HAP-1 (cell line): Measurements from ENCODE around the gene CD84.
"Not testable (repeated sequence)": the region's sequence is repeated elsewhere in the genome, so short reads cannot be mapped to it uniquely, and the experiment has no call there.

Source experiments
- DNase-seq, 2 experiments: peaks; one replicate each; pipeline ENCODE4 v3.0.0-alpha.2; 2016 to 2020; ENCODE audit warnings: low spot score in 2 of 2
- H3K27me3 ChIP-seq: fragments of 250-450 bp; sonication (Bioruptor Pico); 2 replicates; pipeline ENCODE4 v1.5.1; 2020; ENCODE audit warnings: low read depth, mild to moderate bottlenecking, moderate library complexity
- H3K36me3 ChIP-seq: fragments of 250-450 bp; sonication (Bioruptor Pico); replicated peaks from 2 replicates; pipeline ENCODE4 v1.5.1; 2020; ENCODE audit warnings: mild to moderate bottlenecking
- H3K4me1 ChIP-seq: fragments of 250-450 bp; sonication (Bioruptor Pico); 2 replicates; pipeline ENCODE4 v1.5.1; 2020; ENCODE audit warnings: mild to moderate bottlenecking
- H3K4me3 ChIP-seq: fragments of 250-450 bp; sonication (Bioruptor Pico); 2 replicates; pipeline ENCODE4 v1.5.1; 2020; ENCODE audit warnings: mild to moderate bottlenecking, moderate library complexity
- H3K9me3 ChIP-seq: fragments of 250-450 bp; sonication (Bioruptor Pico); 2 replicates; pipeline ENCODE4 v1.5.1; 2020; ENCODE audit warnings: mild to moderate bottlenecking, moderate library complexity
- in situ Hi-C: fragments of 300-500 bp; cut with MboI; formaldehyde crosslinking; loops from 3 replicates; pipeline ENCODE4 v1.14.3; 2020; ENCODE audit warnings: low sequenced_read_pairs, inconsistent platforms, mixed read lengths

CD84 gene

GRCh38 chr1:160538985-160539651 lies 40.2 kb downstream of the CD84 start:
- no peaks in the 10 kb centered on the region for H3K36me3 ChIP-seq
- H3K9me3 ChIP-seq = no peaks in the 10 kb centered on the region
- no peak for DNase-seq
- no peaks in the 10 kb centered on the region for H3K27me3 ChIP-seq
- H3K4me1 ChIP-seq = no peaks in the 10 kb centered on the region
- in situ Hi-C loops = no loop called here
- H3K4me3 ChIP-seq = no peak overlapping the region

GRCh38 chr1:160537714-160538665 lies 41.3 kb downstream of the CD84 start:
- H3K9me3 ChIP-seq = no peaks in the 10 kb centered on the region

DNA sequence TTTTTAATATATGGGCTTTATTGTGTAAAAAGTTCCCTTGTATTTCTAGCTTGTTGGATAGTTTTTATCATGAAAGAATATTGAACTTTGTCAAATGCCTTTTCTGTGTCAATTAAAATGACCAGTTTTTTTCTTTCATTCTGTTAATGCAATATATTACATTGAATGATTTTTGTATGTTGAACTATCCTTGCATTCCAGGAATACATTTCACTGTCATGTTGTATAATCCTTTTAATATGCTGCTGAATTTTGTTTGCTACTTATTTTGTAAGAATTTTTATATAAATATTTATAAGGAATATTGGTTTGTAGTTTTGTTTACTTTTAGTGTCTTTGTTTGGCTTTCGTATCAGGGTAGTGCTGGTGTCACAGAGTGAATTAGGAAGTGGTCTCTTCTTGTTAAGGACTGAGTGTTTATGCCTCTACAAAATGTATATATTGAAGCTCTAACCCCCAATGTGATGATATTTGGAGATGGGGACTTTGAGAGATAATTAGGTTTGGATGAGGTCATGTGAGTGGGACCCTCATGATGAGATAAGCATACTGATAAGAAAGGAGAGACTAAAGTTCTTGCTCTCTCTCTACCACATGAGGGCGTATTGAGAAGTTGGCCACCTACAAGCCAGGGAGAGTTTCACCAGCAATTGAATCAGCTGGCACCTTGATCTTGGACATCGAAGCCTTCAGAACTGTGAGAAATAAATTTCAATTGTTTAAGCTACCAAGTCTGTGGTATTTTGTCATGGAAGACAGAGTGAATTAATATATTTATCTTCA lies 44.3 kb downstream of the CD84 start:
- DNase-seq = no peak
- Histone ChIP-seq H3K4me3 (no peak overlapping the region), H3K36me3 (no peaks in the 10 kb centered on the region), H3K9me3 (no peaks in the 10 kb centered on the region), H3K27me3 (no peaks in the 10 kb centered on the region), H3K4me1 (no peaks in the 10 kb centered on the region)
- in situ Hi-C loops = no loop called here

More at GRCh38 chr1:160537714-160538665, 41.3 kb downstream of the CD84 start:
- Histone ChIP-seq H3K4me3 (no peak overlapping the region), H3K27me3 (no peaks in the 10 kb centered on the region), H3K36me3 (no peaks in the 10 kb centered on the region), H3K4me1 (no peaks in the 10 kb centered on the region)
- no peak for DNase-seq
- in situ Hi-C loops = no loop called here

GRCh38 chr1:160532557-160532813 lies 46.8 kb downstream of the CD84 start:
- H3K27me3 ChIP-seq, DNase-seq, H3K4me1 ChIP-seq, H3K4me3 ChIP-seq, in situ Hi-C loops, H3K36me3 ChIP-seq, H3K9me3 ChIP-seq: not testable (repeated sequence)

DNA sequence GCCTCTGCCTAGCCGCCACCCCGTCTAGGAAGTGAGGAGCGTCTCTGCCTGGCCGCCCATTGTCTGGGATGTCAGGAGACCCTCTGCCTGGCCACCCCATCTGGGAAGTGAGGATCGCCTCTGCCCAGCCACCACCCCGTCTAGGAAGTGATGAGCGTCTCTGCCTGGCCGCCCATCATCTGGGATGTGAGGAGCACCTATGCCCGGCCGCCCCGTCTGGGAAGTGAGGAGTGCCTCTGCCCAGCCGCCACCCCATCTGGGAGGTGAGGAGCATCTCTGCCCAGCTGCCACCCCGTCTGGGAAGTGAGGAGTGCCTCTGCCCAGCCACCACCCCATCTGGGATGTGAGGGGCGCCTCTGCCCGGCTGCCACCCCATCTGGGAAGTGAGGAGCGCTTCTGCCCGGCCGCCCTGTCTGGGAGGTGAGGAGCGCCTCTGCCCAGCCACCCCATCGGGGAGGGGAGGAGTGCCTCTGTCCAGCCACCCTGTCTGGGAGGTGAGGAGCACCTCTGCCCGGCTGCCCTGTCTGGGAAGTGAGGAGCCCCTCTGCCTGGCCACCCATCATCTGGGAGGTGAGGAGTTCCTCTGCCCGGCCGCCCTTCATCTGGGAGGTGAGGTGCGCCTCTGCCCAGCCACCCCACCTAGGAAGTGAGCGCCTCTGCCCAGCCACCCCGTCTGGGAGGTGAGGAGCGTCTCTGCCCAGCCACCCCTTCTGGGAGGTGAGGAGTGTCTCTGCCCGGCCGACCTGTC lies 47.3 kb downstream of the CD84 start:
- H3K4me3 ChIP-seq, H3K36me3 ChIP-seq, H3K9me3 ChIP-seq, DNase-seq, in situ Hi-C loops, H3K4me1 ChIP-seq, H3K27me3 ChIP-seq: not testable (repeated sequence)

- in situ Hi-C loops, H3K4me1 ChIP-seq: not testable (repeated sequence)
These were observed 49.8 kb downstream of the CD84 start for GRCh38 chr1:160529401-160529952.

DNA sequence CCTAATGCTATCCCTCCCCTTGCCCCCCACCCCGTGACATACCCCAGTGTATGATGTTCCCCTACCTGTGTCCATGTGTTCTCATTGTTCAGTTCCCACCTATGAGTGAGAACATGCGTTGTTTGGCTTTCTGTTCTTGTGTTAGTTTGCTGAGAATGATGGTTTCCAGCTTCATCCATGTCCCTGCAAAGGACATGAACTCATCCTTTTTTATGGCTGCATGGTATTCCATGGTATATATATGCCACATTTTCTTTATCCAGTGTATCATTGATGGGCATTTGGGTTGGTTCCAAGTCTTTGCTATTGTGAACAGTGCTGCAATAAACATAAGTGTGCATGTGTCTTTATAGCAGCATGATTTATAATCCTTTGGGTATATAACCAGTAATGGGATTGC lies 55.5 kb downstream of the CD84 start:
- not testable (repeated sequence) for H3K4me3 ChIP-seq

More at GRCh38 chr1:160529401-160529952, 49.8 kb downstream of the CD84 start:
- H3K27me3 ChIP-seq, H3K36me3 ChIP-seq, H3K9me3 ChIP-seq, H3K4me3 ChIP-seq, DNase-seq: not testable (repeated sequence)

DNA sequence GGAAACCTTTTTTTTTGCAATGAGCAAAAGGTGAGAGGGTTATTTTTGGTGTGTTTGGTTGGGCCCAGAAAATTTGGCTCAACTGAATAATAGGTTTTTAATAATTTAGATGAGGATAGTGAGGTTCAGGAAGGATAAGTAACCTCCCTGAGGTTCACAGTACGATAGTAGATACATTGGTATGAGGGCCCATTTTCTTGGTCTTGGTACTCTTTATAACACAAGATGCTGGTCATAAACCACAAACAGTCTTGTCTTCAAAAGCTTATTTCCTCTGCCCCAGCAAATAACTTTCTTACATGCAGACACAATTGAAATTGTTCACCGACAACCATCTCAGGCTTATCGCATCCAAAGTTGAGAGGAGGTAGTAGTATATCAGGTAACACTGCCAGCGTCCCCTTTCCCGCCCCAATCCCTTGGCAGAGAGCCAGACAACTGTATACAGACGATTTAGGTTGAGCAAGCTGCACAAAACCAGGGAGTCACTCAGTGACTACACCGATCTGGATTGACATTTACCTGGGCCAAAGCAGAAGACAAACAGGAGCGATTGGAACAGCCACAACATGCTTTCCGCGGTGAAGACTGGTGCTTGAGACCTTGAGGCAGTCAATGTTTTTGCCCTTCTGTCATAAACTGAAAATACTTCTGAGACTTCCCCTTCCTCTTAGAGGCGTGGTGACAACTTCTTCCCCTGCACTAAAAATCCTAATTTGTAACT lies 56.5 kb downstream of the CD84 start, which contains the start of gene SLAMF6:
Gene SLAMF6, minus strand, starts transcription at position 634 of the 724 bp plus-strand sequence. Its CDS starts 63 bp downstream, at position 571.
- DNase-seq = no peak
- in situ Hi-C loops = no loop called here
- no peak within 1 kb of the TSS for H3K4me3 ChIP-seq

More for the DNA sequence above, 55.5 kb downstream of the CD84 start:
- in situ Hi-C loops, H3K9me3 ChIP-seq, H3K4me1 ChIP-seq, DNase-seq, H3K27me3 ChIP-seq, H3K36me3 ChIP-seq: not testable (repeated sequence)

DNA sequence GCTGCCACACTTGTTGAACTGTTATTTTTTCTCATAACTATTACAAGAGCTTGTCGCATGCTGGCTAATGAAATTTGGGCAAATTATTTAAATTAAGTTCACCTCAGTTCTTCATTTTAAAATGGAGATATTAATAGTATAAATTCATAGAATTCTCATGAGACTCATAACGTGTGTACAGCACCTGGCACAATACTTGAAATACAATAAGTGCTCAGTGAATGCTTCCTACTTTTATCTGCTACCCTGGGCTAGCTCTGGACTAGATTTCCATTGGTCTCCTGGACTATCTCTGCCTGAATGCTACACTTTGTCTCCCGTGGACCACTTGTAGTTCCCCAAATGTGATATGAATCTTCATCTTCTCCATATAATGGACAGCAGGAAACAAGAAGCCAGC lies 57.2 kb downstream of the CD84 start:
- Histone ChIP-seq H3K36me3 (no peaks in the 10 kb centered on the region), H3K9me3 (no peaks in the 10 kb centered on the region), H3K4me1 (no peaks in the 10 kb centered on the region), H3K4me3 (no peak overlapping the region), H3K27me3 (no peaks in the 10 kb centered on the region; the same call in 1 of the 2 replicates)
- no peak for DNase-seq
- in situ Hi-C loops = no loop called here

More for the DNA sequence above, 56.5 kb downstream of the CD84 start, which contains the start of gene SLAMF6:
- Histone ChIP-seq H3K36me3 (no peaks in the 10 kb centered on the region), H3K4me1 (no peaks in the 10 kb centered on the region), H3K9me3 (no peaks in the 10 kb centered on the region), H3K27me3 (no peaks in the 10 kb centered on the region; the same call in 1 of the 2 replicates)

- no peaks in the 10 kb centered on the region for H3K9me3 ChIP-seq
- no peaks in the 10 kb centered on the region for H3K36me3 ChIP-seq
- H3K4me3 ChIP-seq = no peak overlapping the region
- DNase-seq = no peak
- no peaks in the 10 kb centered on the region for H3K4me1 ChIP-seq
- H3K27me3 ChIP-seq = no peaks in the 10 kb centered on the region; the same call in 1 of the 2 replicates
- in situ Hi-C loops = no loop called here
These were observed 57.7 kb downstream of the CD84 start for GRCh38 chr1:160521554-160521953.

DNA sequence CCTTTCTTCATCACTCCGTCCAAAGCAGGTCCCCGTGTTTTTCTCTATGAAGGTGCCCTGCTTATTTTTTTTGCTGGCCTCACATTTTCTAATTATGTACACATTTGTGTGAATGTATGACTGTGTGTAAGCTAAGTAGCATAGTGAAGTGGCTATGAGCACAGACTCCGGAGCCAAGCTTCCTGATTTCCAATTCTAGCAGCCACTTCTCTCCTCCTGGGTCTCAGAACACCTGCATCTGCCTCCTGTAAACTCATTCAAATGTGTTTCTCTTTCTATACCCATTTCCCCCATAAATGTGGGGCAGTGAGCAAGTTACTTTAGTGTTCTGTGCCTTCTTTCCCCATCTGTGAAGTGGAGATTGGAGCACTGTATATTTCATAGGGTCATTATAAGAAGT lies 58.3 kb downstream of the CD84 start:
- no peaks in the 10 kb centered on the region for H3K4me1 ChIP-seq
- H3K9me3 ChIP-seq = no peaks in the 10 kb centered on the region
- DNase-seq = no peak
- no peaks in the 10 kb centered on the region; the same call in 1 of the 2 replicates for H3K27me3 ChIP-seq
- in situ Hi-C loops = no loop called here
- no peak overlapping the region for H3K4me3 ChIP-seq
- no peaks in the 10 kb centered on the region for H3K36me3 ChIP-seq

- in situ Hi-C loops = no loop called here
- no peak for DNase-seq
- H3K9me3 ChIP-seq = no peaks in the 10 kb centered on the region
- H3K27me3 ChIP-seq = no peaks in the 10 kb centered on the region; the same call in 1 of the 2 replicates
- no peaks in the 10 kb centered on the region for H3K4me1 ChIP-seq
- no peaks in the 10 kb centered on the region for H3K36me3 ChIP-seq
- H3K4me3 ChIP-seq = no peak overlapping the region
These were observed 58.7 kb downstream of the CD84 start for GRCh38 chr1:160520582-160520981.
